ENCODE data around the gene C12orf76.

DNA sequence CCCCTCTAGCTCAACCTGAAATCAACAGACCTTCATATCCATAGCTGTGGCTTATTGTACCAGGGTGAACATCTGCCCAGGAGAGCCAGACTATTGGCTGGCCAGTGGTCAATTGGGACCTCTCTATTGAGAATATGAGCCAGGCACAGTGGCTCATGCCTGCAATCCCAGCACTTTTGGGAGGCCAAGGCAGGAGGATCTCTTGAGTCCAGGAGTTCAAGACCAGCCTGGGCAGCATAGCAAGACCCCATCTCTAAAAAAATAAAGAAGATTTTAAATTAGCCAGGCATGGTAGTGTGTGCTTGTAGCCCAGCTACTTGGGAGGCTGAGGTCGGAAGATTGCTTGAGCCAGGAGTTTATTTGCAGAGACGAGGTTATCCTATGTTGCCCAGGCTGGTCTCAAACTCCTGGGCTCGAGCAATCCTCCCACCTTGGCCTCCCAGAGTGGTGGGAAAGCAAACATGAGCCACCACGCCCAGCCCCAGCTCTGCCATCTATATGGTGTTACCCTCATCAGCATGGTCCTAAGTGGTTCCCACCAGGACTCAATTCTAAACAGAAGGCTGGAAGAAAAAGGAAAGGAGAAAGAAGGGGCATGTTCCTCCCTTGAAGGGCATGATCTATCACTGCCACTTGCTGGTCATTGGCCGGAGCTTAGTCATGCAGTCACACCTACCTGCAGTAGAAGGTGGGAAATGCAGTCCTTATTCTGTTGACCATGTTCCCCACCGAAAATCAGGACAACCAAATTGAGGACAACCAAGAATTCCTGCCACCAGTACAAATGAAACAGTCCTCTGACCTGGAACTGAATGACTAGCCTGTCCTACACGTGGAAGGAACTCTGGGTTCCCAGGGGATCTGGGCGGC lies 42.2 kb upstream of the C12orf76 start:
- TF ChIP-seq, protein P1, sequence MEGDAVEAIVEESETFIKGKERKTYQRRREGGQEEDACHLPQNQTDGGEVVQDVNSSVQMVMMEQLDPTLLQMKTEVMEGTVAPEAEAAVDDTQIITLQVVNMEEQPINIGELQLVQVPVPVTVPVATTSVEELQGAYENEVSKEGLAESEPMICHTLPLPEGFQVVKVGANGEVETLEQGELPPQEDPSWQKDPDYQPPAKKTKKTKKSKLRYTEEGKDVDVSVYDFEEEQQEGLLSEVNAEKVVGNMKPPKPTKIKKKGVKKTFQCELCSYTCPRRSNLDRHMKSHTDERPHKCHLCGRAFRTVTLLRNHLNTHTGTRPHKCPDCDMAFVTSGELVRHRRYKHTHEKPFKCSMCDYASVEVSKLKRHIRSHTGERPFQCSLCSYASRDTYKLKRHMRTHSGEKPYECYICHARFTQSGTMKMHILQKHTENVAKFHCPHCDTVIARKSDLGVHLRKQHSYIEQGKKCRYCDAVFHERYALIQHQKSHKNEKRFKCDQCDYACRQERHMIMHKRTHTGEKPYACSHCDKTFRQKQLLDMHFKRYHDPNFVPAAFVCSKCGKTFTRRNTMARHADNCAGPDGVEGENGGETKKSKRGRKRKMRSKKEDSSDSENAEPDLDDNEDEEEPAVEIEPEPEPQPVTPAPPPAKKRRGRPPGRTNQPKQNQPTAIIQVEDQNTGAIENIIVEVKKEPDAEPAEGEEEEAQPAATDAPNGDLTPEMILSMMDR (IDR thresholded peaks at IDR 0.05): no peak
- TF ChIP-seq POLR2A (IDR thresholded peaks at IDR 0.05) (no peak), POLR2AphosphoS5 (IDR thresholded peaks at IDR 0.05) (no peak), EP300 (IDR thresholded peaks at IDR 0.05) (no peak)
